ENCODE results near the gene RHBDD3. TPM values are rescaled to one million over a fixed set of nuclear protein-coding genes. Genes with fewer than 3 reads are reported as not detected.

The RHBDD3 gene
- total RNA-seq, 4 donors from 2014 or later = 10.1 to 22.7 (median 17.2) TPM

DNA sequence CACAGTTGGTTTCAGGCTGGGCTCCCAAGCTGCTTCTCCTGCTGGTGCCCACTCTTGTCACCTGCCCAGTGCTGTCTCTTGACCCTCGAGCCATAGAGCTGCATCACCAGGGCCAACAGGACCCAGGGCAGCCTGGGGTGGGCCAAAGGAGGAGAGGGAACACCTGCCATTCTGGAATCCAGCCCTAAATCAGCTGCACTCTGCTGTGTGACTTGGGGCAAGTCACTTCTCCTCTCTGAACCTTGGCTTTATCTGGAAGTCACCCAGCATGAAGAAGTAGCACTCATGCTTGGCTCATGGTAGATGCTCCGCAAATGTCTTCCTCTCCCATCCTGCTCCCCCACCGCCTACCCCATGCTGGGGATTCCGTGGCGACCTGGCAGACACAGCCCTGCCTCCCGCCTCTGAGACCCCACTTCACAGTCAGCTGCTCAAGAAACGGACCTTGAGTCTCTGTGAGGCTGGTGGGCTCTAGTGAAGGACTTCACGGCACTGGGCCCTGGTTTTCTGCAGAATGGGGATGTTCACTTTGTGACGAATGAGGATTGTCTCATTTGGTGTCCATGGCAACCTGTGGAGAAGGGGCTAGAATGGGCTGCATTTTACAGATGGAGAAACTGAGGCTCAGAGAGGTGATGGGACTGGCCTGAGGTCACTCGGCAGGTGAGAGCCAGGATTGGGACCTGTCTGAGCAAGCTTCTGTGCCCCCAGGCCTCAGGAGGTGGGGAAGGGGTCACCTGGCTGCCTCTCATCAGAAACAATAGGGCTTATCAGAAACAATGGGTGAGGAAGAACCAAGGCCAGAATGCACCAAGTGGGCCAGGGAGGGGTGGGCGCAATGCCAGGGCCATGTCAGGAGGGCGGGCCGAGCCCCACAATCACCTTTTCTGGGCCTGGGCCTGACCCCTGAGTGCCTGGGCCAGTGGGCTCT, 49.7 kb downstream of the RHBDD3 start:
- 82% methylated on average over 12 of the region's 13 CpGs for WGBS
- Histone ChIP-seq H3K36me3 (no peaks in the 10 kb centered on the region), H3K4me1 (peaks cover 14% of the 10 kb centered on the region), H3K4me3 (no peak overlapping the region), H3K27me3 (no peaks in the 10 kb centered on the region), H3K9me3 (no peaks in the 10 kb centered on the region), H3K27ac (no peak overlapping the region)
- TF ChIP-seq, protein P1, sequence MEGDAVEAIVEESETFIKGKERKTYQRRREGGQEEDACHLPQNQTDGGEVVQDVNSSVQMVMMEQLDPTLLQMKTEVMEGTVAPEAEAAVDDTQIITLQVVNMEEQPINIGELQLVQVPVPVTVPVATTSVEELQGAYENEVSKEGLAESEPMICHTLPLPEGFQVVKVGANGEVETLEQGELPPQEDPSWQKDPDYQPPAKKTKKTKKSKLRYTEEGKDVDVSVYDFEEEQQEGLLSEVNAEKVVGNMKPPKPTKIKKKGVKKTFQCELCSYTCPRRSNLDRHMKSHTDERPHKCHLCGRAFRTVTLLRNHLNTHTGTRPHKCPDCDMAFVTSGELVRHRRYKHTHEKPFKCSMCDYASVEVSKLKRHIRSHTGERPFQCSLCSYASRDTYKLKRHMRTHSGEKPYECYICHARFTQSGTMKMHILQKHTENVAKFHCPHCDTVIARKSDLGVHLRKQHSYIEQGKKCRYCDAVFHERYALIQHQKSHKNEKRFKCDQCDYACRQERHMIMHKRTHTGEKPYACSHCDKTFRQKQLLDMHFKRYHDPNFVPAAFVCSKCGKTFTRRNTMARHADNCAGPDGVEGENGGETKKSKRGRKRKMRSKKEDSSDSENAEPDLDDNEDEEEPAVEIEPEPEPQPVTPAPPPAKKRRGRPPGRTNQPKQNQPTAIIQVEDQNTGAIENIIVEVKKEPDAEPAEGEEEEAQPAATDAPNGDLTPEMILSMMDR (IDR thresholded peaks at IDR 0.05) = no peak
- no peak for TF ChIP-seq POLR2A (IDR thresholded peaks at IDR 0.05)
- no peak for TF ChIP-seq EP300 (IDR thresholded peaks at IDR 0.05)
- TF ChIP-seq POLR2AphosphoS5 (IDR thresholded peaks at IDR 0.05) = no peak
- DNase-seq (ENCODE audit: low spot score in 2 of 2) = peak in 1 of 2 donors; percentile 40

DNA sequence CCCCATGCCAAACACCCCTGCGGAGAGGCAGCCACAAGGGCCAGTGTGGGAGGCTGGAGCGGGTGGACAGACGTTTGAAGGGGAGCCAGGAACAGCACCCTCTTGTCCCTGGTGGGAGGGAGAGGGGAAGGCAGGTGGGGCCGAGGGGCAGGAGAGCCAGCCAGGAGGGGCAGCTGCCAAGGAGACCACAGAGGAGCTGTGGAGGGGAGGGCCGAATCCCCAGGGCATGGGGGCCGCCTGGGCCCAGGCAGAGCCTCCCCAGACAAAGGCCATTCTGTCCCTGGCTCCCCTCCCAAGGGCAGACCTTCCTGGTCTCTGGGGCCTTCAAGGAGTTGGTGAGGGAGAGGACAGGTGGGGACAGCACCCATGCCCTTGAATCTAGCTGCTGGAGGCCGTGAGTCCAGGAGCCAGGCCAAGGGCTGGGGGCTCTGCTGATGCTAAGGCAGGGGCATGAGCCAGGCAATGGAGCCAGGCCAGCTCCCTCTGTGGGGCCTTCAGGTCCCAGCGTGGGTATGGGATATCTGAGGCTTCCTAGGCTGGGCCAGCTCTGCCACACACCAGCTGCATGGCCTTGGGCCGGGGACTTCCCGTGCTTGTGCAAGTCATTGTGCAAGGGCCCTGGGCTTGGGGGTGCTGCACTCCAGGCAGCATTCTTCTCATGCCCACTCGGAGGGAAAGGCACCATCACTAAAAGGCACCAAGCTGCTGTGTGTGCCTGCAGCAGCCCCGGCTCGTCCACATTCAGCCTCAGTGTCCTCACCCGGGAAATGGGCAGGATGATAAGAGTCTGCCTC, 50.7 kb downstream of the RHBDD3 start:
- no peaks in the 10 kb centered on the region for H3K27me3 ChIP-seq
- H3K4me3 ChIP-seq = no peak overlapping the region
- H3K4me1 ChIP-seq = peaks cover 14% of the 10 kb centered on the region
- WGBS = 63% methylated on average over 14 of the region's 14 CpGs
- H3K9me3 ChIP-seq = no peaks in the 10 kb centered on the region
- DNase-seq (ENCODE audit: low spot score in 2 of 2) = peak in 1 of 2 donors; percentile 62
- no peaks in the 10 kb centered on the region for H3K36me3 ChIP-seq
- no peak overlapping the region for H3K27ac ChIP-seq
- no peak for TF ChIP-seq POLR2AphosphoS5 (IDR thresholded peaks at IDR 0.05)
- no peak for TF ChIP-seq POLR2A (IDR thresholded peaks at IDR 0.05)
- TF ChIP-seq EP300 (IDR thresholded peaks at IDR 0.05) = no peak
- TF ChIP-seq, protein P1 (IDR thresholded peaks at IDR 0.05) = no peak

DNA sequence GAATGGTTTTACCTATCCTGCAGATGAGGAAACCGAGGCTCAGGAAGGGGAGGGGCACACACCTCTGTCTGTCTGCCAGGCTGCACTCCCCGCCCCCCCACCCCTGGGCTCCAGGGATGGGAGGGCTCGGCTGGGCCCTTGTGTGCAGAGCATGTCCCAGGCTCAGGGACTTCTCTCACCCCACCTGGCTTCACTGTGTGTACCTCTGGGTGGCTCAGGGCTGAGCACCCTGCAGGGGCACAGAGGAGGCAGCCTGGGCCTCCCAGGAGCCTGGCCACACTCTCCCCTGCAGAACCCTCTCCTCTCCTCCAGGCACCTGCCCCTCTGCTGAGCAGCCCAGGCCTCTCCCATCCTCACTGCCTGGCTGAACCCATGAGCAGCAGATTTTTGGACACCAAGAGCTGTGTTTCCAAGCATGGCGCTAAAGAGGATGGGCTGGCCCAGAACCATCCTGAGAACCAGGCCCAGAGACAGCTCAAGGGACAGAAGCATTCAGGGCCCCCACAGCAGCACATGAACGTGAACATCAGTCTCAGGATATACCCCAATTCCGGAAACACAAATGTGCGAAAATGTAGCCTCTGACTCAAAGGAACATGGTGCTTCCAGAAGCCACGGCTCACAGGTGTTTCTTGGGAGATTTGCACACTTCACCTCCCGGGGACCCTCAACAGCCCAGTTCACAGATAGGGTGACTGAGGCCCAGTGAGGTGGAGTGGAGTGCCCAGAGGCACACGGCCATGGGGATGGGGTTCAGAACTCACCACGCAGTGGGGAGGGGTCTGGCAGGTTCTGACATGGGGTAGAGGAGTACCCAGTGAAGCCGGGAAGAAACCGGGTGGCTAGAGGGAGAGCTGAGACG, 51.5 kb downstream of the RHBDD3 start:
- H3K27me3 ChIP-seq = no peaks in the 10 kb centered on the region
- H3K4me3 ChIP-seq = no peak overlapping the region
- peak in 1 of 2 donors; percentile 39 for DNase-seq (ENCODE audit: low spot score in 2 of 2)
- H3K4me1 ChIP-seq = peaks cover 14% of the 10 kb centered on the region
- TF ChIP-seq POLR2A (IDR thresholded peaks at IDR 0.05) (no peak), POLR2AphosphoS5 (IDR thresholded peaks at IDR 0.05) (no peak), EP300 (IDR thresholded peaks at IDR 0.05) (no peak)
- TF ChIP-seq, protein P1 (IDR thresholded peaks at IDR 0.05) = no peak
- H3K9me3 ChIP-seq = no peaks in the 10 kb centered on the region
- no peaks in the 10 kb centered on the region for H3K36me3 ChIP-seq
- H3K27ac ChIP-seq = no peak overlapping the region
- 79% methylated on average over 12 of the region's 14 CpGs for WGBS

DNA sequence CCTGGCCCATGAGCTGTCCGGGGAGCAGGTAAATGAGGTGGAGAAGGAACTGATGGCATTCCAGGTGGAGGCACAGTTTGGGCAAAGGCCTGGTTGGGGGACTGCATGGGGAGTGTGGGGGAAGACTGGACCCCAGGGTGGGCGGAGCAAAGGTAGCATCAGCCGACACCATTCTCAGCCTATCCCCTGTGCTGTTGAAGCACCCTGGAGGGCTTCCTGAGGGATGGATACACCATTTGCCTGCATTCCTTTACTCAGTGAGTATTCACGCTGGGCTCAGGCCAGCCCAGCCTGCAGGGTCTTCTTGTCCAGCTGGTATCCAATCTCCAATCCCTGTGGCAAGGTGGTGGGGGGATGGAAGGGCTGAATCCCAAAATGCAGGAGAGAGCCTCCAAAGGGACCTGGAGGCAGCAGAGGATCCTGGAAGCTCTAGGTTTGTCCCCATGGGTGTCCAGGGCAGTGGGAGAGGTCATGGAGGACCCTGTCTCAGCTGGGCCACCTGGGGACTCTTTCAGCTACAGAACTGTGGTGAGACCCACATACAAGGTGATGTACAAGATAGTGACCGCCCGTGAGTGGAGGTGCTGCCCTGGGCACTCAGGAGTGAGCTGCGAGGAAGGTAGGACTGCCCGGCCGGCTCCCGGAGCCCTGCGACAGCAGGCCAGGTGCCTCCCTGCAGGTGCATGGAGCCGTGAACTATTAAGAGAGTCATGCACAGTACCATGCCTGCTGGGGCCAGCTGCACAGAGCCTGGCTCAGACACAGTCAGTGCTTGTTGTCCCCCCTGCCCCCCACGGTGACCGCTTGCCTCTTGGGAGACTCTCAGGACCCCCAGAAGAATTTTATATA, 52.5 kb downstream of the RHBDD3 start:
- TF ChIP-seq POLR2A (IDR thresholded peaks at IDR 0.05) (no peak), EP300 (IDR thresholded peaks at IDR 0.05) (no peak), POLR2AphosphoS5 (IDR thresholded peaks at IDR 0.05) (no peak)
- TF ChIP-seq, protein P1 (IDR thresholded peaks at IDR 0.05) = no peak
- H3K4me3 ChIP-seq = no peak overlapping the region
- no peaks in the 10 kb centered on the region for H3K36me3 ChIP-seq
- no peaks in the 10 kb centered on the region for H3K27me3 ChIP-seq
- no peak overlapping the region for H3K27ac ChIP-seq
- H3K9me3 ChIP-seq = no peaks in the 10 kb centered on the region
- 89% methylated on average over 9 of the region's 14 CpGs for WGBS
- DNase-seq (ENCODE audit: low spot score in 2 of 2) = peak in 1 of 2 donors; percentile 41
- peaks cover 14% of the 10 kb centered on the region for H3K4me1 ChIP-seq
